ENCODE results near the gene CASD1. TPM values are rescaled to one million over a fixed set of nuclear protein-coding genes. Genes with fewer than 3 reads are reported as not detected.

The CASD1 gene
- total RNA-seq, 2 donors from 2014 or later, result 45.9 to 64.4 TPM

GRCh38 chr7:94567396-94567795, 57.8 kb downstream of the CASD1 start:
- intact Hi-C loops (cut with DNase I, micrococcal nuclease), result no loop called here

GRCh38 chr7:94571816-94572215, 62.2 kb downstream of the CASD1 start:
- ATAC-seq (no peak), DNase-seq (no peak)
- intact Hi-C loops (cut with DNase I, micrococcal nuclease), result no loop called here

More at GRCh38 chr7:94567396-94567795, 57.8 kb downstream of the CASD1 start:
- ATAC-seq (no peak), DNase-seq (no peak)

GRCh38 chr7:94575646-94576045, 66.0 kb downstream of the CASD1 start:
- intact Hi-C loops (cut with DNase I, micrococcal nuclease), result no loop called here
- ATAC-seq (no peak), DNase-seq (no peak)

- no peak for ATAC-seq
- DNase-seq, result no peak
- intact Hi-C loops (cut with DNase I, micrococcal nuclease), result no loop called here
These were observed 66.7 kb downstream of the CASD1 start for GRCh38 chr7:94576316-94576715.

GRCh38 chr7:94577357-94577756, 67.7 kb downstream of the CASD1 start:
- intact Hi-C loops (cut with DNase I, micrococcal nuclease), result no loop called here
- ATAC-seq (no peak), DNase-seq (no peak)

GRCh38 chr7:94578614-94579013, 69.0 kb downstream of the CASD1 start:
- intact Hi-C loops (cut with DNase I, micrococcal nuclease), result no loop called here
- ATAC-seq, result no peak
- no peak for DNase-seq

- intact Hi-C loops (cut with DNase I, micrococcal nuclease), result no loop called here
- ATAC-seq (no peak), DNase-seq (no peak)
These were observed 69.9 kb downstream of the CASD1 start for GRCh38 chr7:94579470-94579869.

- intact Hi-C loops (cut with DNase I, micrococcal nuclease), result no loop called here
- DNase-seq (no peak), ATAC-seq (no peak)
These were observed 71.0 kb downstream of the CASD1 start for GRCh38 chr7:94580601-94581000.

GRCh38 chr7:94584113-94584512, 74.5 kb downstream of the CASD1 start:
- ATAC-seq (peak; percentile 42), DNase-seq (no peak)
- intact Hi-C loops (cut with DNase I, micrococcal nuclease), result no loop called here

- intact Hi-C loops (cut with DNase I, micrococcal nuclease), result no loop called here
- DNase-seq, result no peak
- no peak for ATAC-seq
These were observed 78.5 kb downstream of the CASD1 start for GRCh38 chr7:94588075-94588474.

- intact Hi-C loops (cut with DNase I, micrococcal nuclease), result no loop called here
- DNase-seq (no peak), ATAC-seq (no peak)
These were observed 81.0 kb downstream of the CASD1 start for GRCh38 chr7:94590526-94591162.

GRCh38 chr7:94591176-94591575, 81.6 kb downstream of the CASD1 start:
- no peak for DNase-seq
- ATAC-seq, result no peak
- intact Hi-C loops (cut with DNase I, micrococcal nuclease), result no loop called here

- intact Hi-C loops (cut with DNase I, micrococcal nuclease), result no loop called here
These were observed 85.3 kb downstream of the CASD1 start for GRCh38 chr7:94594882-94595281.

GRCh38 chr7:94595717-94596116, 86.1 kb downstream of the CASD1 start:
- DNase-seq (no peak), ATAC-seq (no peak)
- intact Hi-C loops (cut with DNase I, micrococcal nuclease), result no loop called here

More at GRCh38 chr7:94594882-94595281, 85.3 kb downstream of the CASD1 start:
- peak; percentile 52 for ATAC-seq
- no peak for DNase-seq

GRCh38 chr7:94600267-94600666, 90.7 kb downstream of the CASD1 start:
- no peak for ATAC-seq
- no peak for DNase-seq
- intact Hi-C loops (cut with DNase I, micrococcal nuclease), result no loop called here

GRCh38 chr7:94602181-94602580, 92.6 kb downstream of the CASD1 start:
- intact Hi-C loops (cut with DNase I, micrococcal nuclease), result no loop called here
- DNase-seq, result no peak
- ATAC-seq, result no peak

- ATAC-seq, result no peak
- intact Hi-C loops (cut with DNase I, micrococcal nuclease), result no loop called here
- DNase-seq, result no peak
These were observed 95.4 kb downstream of the CASD1 start for GRCh38 chr7:94605031-94605430.
